Central memory CD8-positive, alpha-beta T cell (primary cell): ENCODE measurements around the gene SH3GL3.

Experiments
- ATAC-seq: fragments of 150-1000 bp; cut with Tn5 transposase; replicated peaks from 2 replicates; pipeline ENCODE4 v1.10.0; 2022; ENCODE audit warnings: mild to moderate bottlenecking, moderate FRiP score, moderate number of reproducible peaks; ENCODE audit not compliant: poor library complexity, severe bottlenecking; ENCODE audit errors: extremely low read depth
- DNase-seq, 2 donors: peaks; one replicate each; pipeline ENCODE4 v3.0.0; 2021; ENCODE audit warnings: low spot score in 2 of 2
- H3K27ac Mint-ChIP-seq: one replicate; pipeline ENCODE4 v1.8.0; 2022; ENCODE audit warnings: low read depth, mild to moderate bottlenecking, moderate library complexity, mixed read lengths
- H3K27me3 Mint-ChIP-seq: one replicate; pipeline ENCODE4 v1.8.0; 2022; ENCODE audit warnings: mixed read lengths
- H3K36me3 Mint-ChIP-seq: one replicate; pipeline ENCODE4 v1.8.0; 2022; ENCODE audit warnings: mild to moderate bottlenecking, moderate library complexity, mixed read lengths; ENCODE audit not compliant: insufficient read depth
- H3K4me1 Mint-ChIP-seq: one replicate; pipeline ENCODE4 v1.8.0; 2022; ENCODE audit warnings: mixed read lengths
- H3K4me3 Mint-ChIP-seq: one replicate; pipeline ENCODE4 v1.8.0; 2022; ENCODE audit warnings: mild to moderate bottlenecking, moderate library complexity, mixed read lengths
- H3K9me3 Mint-ChIP-seq: one replicate; pipeline ENCODE4 v1.8.0; 2022; ENCODE audit warnings: mixed read lengths

Gene SH3GL3

GRCh38 chr15:83654379-83655236 lies 207.5 kb downstream of the SH3GL3 start:
- Mint-ChIP-seq H3K36me3 (no peaks in the 10 kb centered on the region), H3K27ac (no peak overlapping the region), H3K4me1 (no peaks in the 10 kb centered on the region), H3K9me3 (no peaks in the 10 kb centered on the region), H3K4me3 (no peak overlapping the region), H3K27me3 (peaks cover 18% of the 10 kb centered on the region)
- ATAC-seq (no peak), DNase-seq (no peak)

GRCh38 chr15:83655237-83655616 lies 208.1 kb downstream of the SH3GL3 start:
- ATAC-seq (no peak), DNase-seq (no peak)
- no peak overlapping the region for H3K27ac Mint-ChIP-seq
- H3K27me3 Mint-ChIP-seq: peaks cover 18% of the 10 kb centered on the region
- H3K4me3 Mint-ChIP-seq: no peak overlapping the region
- H3K4me1 Mint-ChIP-seq: no peaks in the 10 kb centered on the region
- H3K9me3 Mint-ChIP-seq: no peaks in the 10 kb centered on the region
- no peaks in the 10 kb centered on the region for H3K36me3 Mint-ChIP-seq

- peaks cover 18% of the 10 kb centered on the region for H3K27me3 Mint-ChIP-seq
- DNase-seq (no peak), ATAC-seq (no peak)
- H3K27ac Mint-ChIP-seq: no peak overlapping the region
- H3K9me3 Mint-ChIP-seq: no peaks in the 10 kb centered on the region
- H3K4me3 Mint-ChIP-seq: no peak overlapping the region
- H3K36me3 Mint-ChIP-seq: no peaks in the 10 kb centered on the region
- no peaks in the 10 kb centered on the region for H3K4me1 Mint-ChIP-seq
Measured at GRCh38 chr15:83656192-83656591, 209.1 kb downstream of the SH3GL3 start.

- H3K27ac Mint-ChIP-seq: no peak overlapping the region
- H3K27me3 Mint-ChIP-seq: peaks cover 12% of the 10 kb centered on the region
- no peak for DNase-seq
- H3K4me3 Mint-ChIP-seq: no peak overlapping the region
- no peak for ATAC-seq
- H3K36me3 Mint-ChIP-seq: no peaks in the 10 kb centered on the region
- no peaks in the 10 kb centered on the region for H3K9me3 Mint-ChIP-seq
- no peaks in the 10 kb centered on the region for H3K4me1 Mint-ChIP-seq
Measured at GRCh38 chr15:83656943-83657528, 209.9 kb downstream of the SH3GL3 start.

- peaks cover 7% of the 10 kb centered on the region for H3K27me3 Mint-ChIP-seq
- no peaks in the 10 kb centered on the region for H3K36me3 Mint-ChIP-seq
- H3K4me1 Mint-ChIP-seq: no peaks in the 10 kb centered on the region
- no peak overlapping the region for H3K27ac Mint-ChIP-seq
- no peaks in the 10 kb centered on the region for H3K9me3 Mint-ChIP-seq
- DNase-seq (no peak), ATAC-seq (no peak)
- no peak overlapping the region for H3K4me3 Mint-ChIP-seq
Measured at GRCh38 chr15:83657549-83657948, 210.4 kb downstream of the SH3GL3 start.

GRCh38 chr15:83658430-83659416 lies 211.6 kb downstream of the SH3GL3 start:
- Mint-ChIP-seq H3K9me3 (peaks cover 1% of the 10 kb centered on the region), H3K36me3 (no peaks in the 10 kb centered on the region), H3K27ac (no peak overlapping the region), H3K4me3 (no peak overlapping the region), H3K27me3 (peaks cover 4% of the 10 kb centered on the region), H3K4me1 (no peaks in the 10 kb centered on the region)
- DNase-seq: no peak
- ATAC-seq: no peak

GRCh38 chr15:83659417-83659812 lies 212.3 kb downstream of the SH3GL3 start:
- ATAC-seq (no peak), DNase-seq (no peak)
- H3K9me3 Mint-ChIP-seq: peaks cover 4% of the 10 kb centered on the region
- H3K27ac Mint-ChIP-seq: no peak overlapping the region
- peaks cover 6% of the 10 kb centered on the region for H3K27me3 Mint-ChIP-seq
- H3K4me3 Mint-ChIP-seq: no peak overlapping the region
- no peaks in the 10 kb centered on the region for H3K36me3 Mint-ChIP-seq
- H3K4me1 Mint-ChIP-seq: no peaks in the 10 kb centered on the region

- peaks cover 4% of the 10 kb centered on the region for H3K9me3 Mint-ChIP-seq
- H3K4me1 Mint-ChIP-seq: no peaks in the 10 kb centered on the region
- peaks cover 6% of the 10 kb centered on the region for H3K27me3 Mint-ChIP-seq
- ATAC-seq (no peak), DNase-seq (no peak)
- no peaks in the 10 kb centered on the region for H3K36me3 Mint-ChIP-seq
- H3K4me3 Mint-ChIP-seq: no peak overlapping the region
- H3K27ac Mint-ChIP-seq: no peak overlapping the region
Measured at GRCh38 chr15:83665480-83665879, 218.3 kb downstream of the SH3GL3 start.
